SK-N-SH treated with all-trans-retinoic acid at 6 μM for 48 hours (cell line): Measurements from ENCODE around the gene KRTAP12-2.

Experiments
- BACH2 ChIP-seq: fragments of 250-450 bp; sonication (Bioruptor Pico); IDR thresholded peaks from 2 replicates; pipeline ENCODE4 v1.9.0; 2021; ENCODE audit warnings: mild to moderate bottlenecking, borderline replicate concordance
- GLIS3 ChIP-seq: fragments of 250-450 bp; sonication (Bioruptor Pico); IDR thresholded peaks from 2 replicates; pipeline ENCODE4 v1.5.0; 2020; ENCODE audit warnings: mild to moderate bottlenecking, moderate library complexity
- ISL1 ChIP-seq: fragments of 250-450 bp; sonication (Bioruptor Pico); IDR thresholded peaks from 2 replicates; pipeline ENCODE4 v2.1.2; 2022; ENCODE audit warnings: mild to moderate bottlenecking, moderate library complexity
- PATZ1 ChIP-seq: fragments of 250-450 bp; sonication (Bioruptor Pico); IDR thresholded peaks from 2 replicates; pipeline ENCODE4 v1.8.0; 2020; ENCODE audit warnings: mild to moderate bottlenecking, moderate library complexity, borderline replicate concordance
- PPARA ChIP-seq: fragments of 250-450 bp; sonication (Bioruptor Pico); IDR thresholded peaks from 2 replicates; pipeline ENCODE4 v1.5.0; 2020; ENCODE audit warnings: mild to moderate bottlenecking, borderline replicate concordance
- SNAI2 ChIP-seq: fragments of 250-450 bp; sonication (Bioruptor Pico); IDR thresholded peaks from 2 replicates; pipeline ENCODE4 v1.5.0; 2020; ENCODE audit warnings: mild to moderate bottlenecking, moderate library complexity
- ZNF565 ChIP-seq: fragments of 450-650 bp; formaldehyde crosslinking; conservative IDR thresholded peaks from 2 replicates; pipeline ENCODE4 v1.5.0; 2020; ENCODE audit warnings: low read depth, mild to moderate bottlenecking, moderate library complexity

- TF ChIP-seq GLIS3 (CRISPR knock-in tag) (no peak), SNAI2 (CRISPR knock-in tag) (no peak), ISL1 (CRISPR knock-in tag) (no peak), PPARA (CRISPR knock-in tag) (no peak), PATZ1 (CRISPR knock-in tag) (no peak), ZNF565 (CRISPR knock-in tag) (no peak), BACH2 (CRISPR knock-in tag) (no peak)
Measured at GRCh38 chr21:44684077-44684476, 17.4 kb upstream of the KRTAP12-2 start.
